ENCODE measurements around the gene ATRN.

The ATRN gene

GRCh38 chr20:3541887-3542721, 71.3 kb downstream of the ATRN start:
- TF ChIP-seq CTCF (IDR thresholded peaks at IDR 0.05; ENCODE audit: borderline replicate concordance, insufficient read depth, low read depth, low read length), result no peak

GRCh38 chr20:3543901-3544507, 73.2 kb downstream of the ATRN start:
- no peak overlapping the region for H3K4me3 ChIP-seq (ENCODE audit: low read depth, low read length)
- TF ChIP-seq CTCF (IDR thresholded peaks at IDR 0.05; ENCODE audit: borderline replicate concordance, insufficient read depth, low read depth, low read length), result no peak

More at GRCh38 chr20:3541887-3542721, 71.3 kb downstream of the ATRN start:
- no peak overlapping the region for H3K4me3 ChIP-seq (ENCODE audit: low read depth, low read length)

- TF ChIP-seq CTCF (IDR thresholded peaks at IDR 0.05; ENCODE audit: borderline replicate concordance, insufficient read depth, low read depth, low read length), result no peak
- no peak overlapping the region for H3K4me3 ChIP-seq (ENCODE audit: low read depth, low read length)
Measured at GRCh38 chr20:3545401-3545925, 74.6 kb downstream of the ATRN start.

- TF ChIP-seq CTCF (IDR thresholded peaks at IDR 0.05; ENCODE audit: borderline replicate concordance, insufficient read depth, low read depth, low read length), result no peak
- no peak overlapping the region for H3K4me3 ChIP-seq (ENCODE audit: low read depth, low read length)
Measured at GRCh38 chr20:3547906-3548305, 77.1 kb downstream of the ATRN start.

- no peak overlapping the region for H3K4me3 ChIP-seq (ENCODE audit: low read depth, low read length)
- TF ChIP-seq CTCF (IDR thresholded peaks at IDR 0.05; ENCODE audit: borderline replicate concordance, insufficient read depth, low read depth, low read length), result no peak
Measured at GRCh38 chr20:3550837-3551236, 80.0 kb downstream of the ATRN start.

- no peak for TF ChIP-seq CTCF (IDR thresholded peaks at IDR 0.05; ENCODE audit: borderline replicate concordance, insufficient read depth, low read depth, low read length)
Measured at GRCh38 chr20:3551681-3552434, 81.0 kb downstream of the ATRN start.

More at GRCh38 chr20:3551681-3552434, 81.0 kb downstream of the ATRN start:
- H3K4me3 ChIP-seq (ENCODE audit: low read depth, low read length), result no peak overlapping the region

All from GM12875 (cell line).